ENCODE results near the gene CCL2.

CCL2 gene

GRCh38 chr17:34242587-34243363, 12.3 kb upstream of the CCL2 start:
- DNase-seq, result no peak

- DNase-seq, result no peak
These were observed 11.4 kb upstream of the CCL2 start for GRCh38 chr17:34243364-34244320.

GRCh38 chr17:34245351-34245905, 9.7 kb upstream of the CCL2 start:
- DNase-seq, result no peak

GRCh38 chr17:34246446-34246845, 8.6 kb upstream of the CCL2 start:
- DNase-seq, result no peak

- DNase-seq, result no peak
These were observed 8.2 kb upstream of the CCL2 start for GRCh38 chr17:34246881-34247280.

GRCh38 chr17:34248511-34249024, 6.5 kb upstream of the CCL2 start:
- DNase-seq, result no peak

- no peak for DNase-seq
These were observed 6.0 kb upstream of the CCL2 start for GRCh38 chr17:34249061-34249460.

GRCh38 chr17:34249478-34249877, 5.6 kb upstream of the CCL2 start:
- DNase-seq, result no peak

GRCh38 chr17:34251186-34251585, 3.9 kb upstream of the CCL2 start:
- no peak for DNase-seq

GRCh38 chr17:34252095-34252443, 3.0 kb upstream of the CCL2 start:
- no peak for DNase-seq

- DNase-seq, result no peak
These were observed 2.5 kb upstream of the CCL2 start for GRCh38 chr17:34252444-34253138.

- DNase-seq, result no peak
These were observed 2.0 kb upstream of the CCL2 start for GRCh38 chr17:34253139-34253525.

GRCh38 chr17:34254146-34254545, 939 bp upstream of the CCL2 start:
- no peak for DNase-seq

GRCh38 chr17:34255381-34255732, 272 bp downstream of the CCL2 start:
- DNase-seq, result no peak

GRCh38 chr17:34255841-34256240, 756 bp downstream of the CCL2 start:
- no peak for DNase-seq

- DNase-seq, result no peak
These were observed 2.4 kb downstream of the CCL2 start for GRCh38 chr17:34257299-34257985.

GRCh38 chr17:34257986-34258326, 2.9 kb downstream of the CCL2 start:
- no peak for DNase-seq

- DNase-seq, result no peak
These were observed 4.1 kb downstream of the CCL2 start for GRCh38 chr17:34259146-34259545.

- no peak for DNase-seq
These were observed 5.8 kb downstream of the CCL2 start for GRCh38 chr17:34260861-34261260.

GRCh38 chr17:34261568-34262337, 6.7 kb downstream of the CCL2 start:
- DNase-seq, result no peak

- DNase-seq, result no peak
These were observed 10.6 kb downstream of the CCL2 start for GRCh38 chr17:34265711-34266110.

- DNase-seq, result no peak
These were observed 14.9 kb downstream of the CCL2 start, which contains the start of gene CCL7 for GRCh38 chr17:34269969-34270368. Gene CCL7 (plus strand): TSS chr17:34270221. CDS start chr17:34270291, 70 bp downstream.
